WTC11 (cell line): ENCODE measurements around the gene SUPT3H. TPM values are rescaled to one million over a fixed set of nuclear protein-coding genes. Genes with fewer than 3 reads are reported as not detected.
"Not testable (repeated sequence)": the region's sequence is repeated elsewhere in the genome, so short reads cannot be mapped to it uniquely, and the experiment has no call there.

ENCODE experiments used
- ATAC-seq: fragments of 200-7000 bp; cut with Tn5 transposase; 2 replicates; pipeline ENCODE4 v1.10.0; 2021; ENCODE audit warnings: mild to moderate bottlenecking, moderate library complexity
- CTCF ChIA-PET: fragments of 300-600 bp; sonication (Branson Sonifier 250); formaldehyde crosslinking; loops from one replicate; lab custom pipeline; 2021; ENCODE audit warnings: antibody characterized with exemption; lab: Charles Lee
- POLR2A ChIA-PET: fragments of 350-600 bp; sonication (Branson Sonifier 250); formaldehyde crosslinking; loops from one replicate; lab custom pipeline; 2021; ENCODE audit warnings: antibody characterized with exemption; lab: Charles Lee
- DNase-seq: peaks from one replicate; pipeline ENCODE4 v3.0.0; 2021; ENCODE audit warnings: low spot score
- H3K27ac Mint-ChIP-seq: 2 replicates; pipeline ENCODE4 v1.8.0; 2021; ENCODE audit warnings: mixed read lengths
- H3K27me3 Mint-ChIP-seq: 2 replicates; pipeline ENCODE4 v1.8.0; 2021; ENCODE audit warnings: low read depth, mild to moderate bottlenecking, moderate library complexity, mixed read lengths
- H3K36me3 Mint-ChIP-seq: 2 replicates; pipeline ENCODE4 v1.8.0; 2021; ENCODE audit warnings: mixed read lengths
- H3K4me1 Mint-ChIP-seq: 2 replicates; pipeline ENCODE4 v1.8.0; 2022; ENCODE audit warnings: mixed read lengths
- H3K4me3 Mint-ChIP-seq: 2 replicates; pipeline ENCODE4 v1.8.0; 2021; ENCODE audit warnings: mild to moderate bottlenecking, moderate library complexity, mixed read lengths
- H3K9me3 Mint-ChIP-seq: 2 replicates; pipeline ENCODE4 v1.8.0; 2021; ENCODE audit warnings: mixed read lengths
- E2F4 ChIP-seq: sonication (generic); formaldehyde crosslinking; IDR thresholded peaks from 2 replicates; pipeline ENCODE4 v1.8.1; 2022; ENCODE audit warnings: low read depth, mild to moderate bottlenecking, moderate library complexity, missing genetic modification reagents, borderline replicate concordance
- FOXJ3 ChIP-seq: sonication (generic); formaldehyde crosslinking; IDR thresholded peaks from 2 replicates; pipeline ENCODE4 v1.9.0; 2021; ENCODE audit warnings: missing genetic modification reagents, mild to moderate bottlenecking, borderline replicate concordance
- FOXK1 ChIP-seq: sonication (generic); formaldehyde crosslinking; IDR thresholded peaks from 2 replicates; pipeline ENCODE4 v1.8.0; 2022; ENCODE audit warnings: mild to moderate bottlenecking, moderate library complexity, missing genetic modification reagents
- FOXP1 ChIP-seq: sonication (generic); formaldehyde crosslinking; IDR thresholded peaks from 2 replicates; pipeline ENCODE4 v1.8.0; 2022; ENCODE audit warnings: missing genetic modification reagents, mild to moderate bottlenecking, moderate library complexity, borderline replicate concordance
- IRF1 ChIP-seq: sonication (generic); formaldehyde crosslinking; IDR thresholded peaks from 2 replicates; pipeline ENCODE4 v1.8.0; 2023; ENCODE audit warnings: missing genetic modification reagents
- MLX ChIP-seq: sonication (generic); formaldehyde crosslinking; IDR thresholded peaks from 2 replicates; pipeline ENCODE4 v1.8.1; 2023; ENCODE audit warnings: mild to moderate bottlenecking, missing genetic modification reagents, moderate library complexity
- RORB ChIP-seq: fragments of 250-450 bp; sonication (Bioruptor Pico); IDR thresholded peaks from 2 replicates; pipeline ENCODE4 v1.9.0; 2021; ENCODE audit warnings: mild to moderate bottlenecking
- SP1 ChIP-seq: sonication (generic); formaldehyde crosslinking; conservative IDR thresholded peaks from 2 replicates; pipeline ENCODE4 v1.8.1; 2022; ENCODE audit warnings: missing genetic modification reagents
- TEAD4 ChIP-seq: sonication (generic); formaldehyde crosslinking; IDR thresholded peaks from 2 replicates; pipeline ENCODE4 v1.8.0; 2022; ENCODE audit warnings: mild to moderate bottlenecking, missing genetic modification reagents
- ZNF263 ChIP-seq: sonication (generic); formaldehyde crosslinking; IDR thresholded peaks from 2 replicates; pipeline ENCODE4 v1.8.1; 2022; ENCODE audit warnings: low read depth, mild to moderate bottlenecking, moderate library complexity, missing genetic modification reagents
- total RNA-seq: library from RNA; stranded (reverse); gene quantifications from 3 replicates; pipeline ENCODE4 v1.2.3, GENCODE V29; 2021
- TF ChIP-seq, protein P1 (sequence below): sonication (generic); formaldehyde crosslinking; IDR thresholded peaks from 2 replicates; pipeline ENCODE4 v1.8.0; 2022; ENCODE audit warnings: mild to moderate bottlenecking, missing genetic modification reagents
- TF ChIP-seq, protein P2 (sequence below): fragments of 250-450 bp; sonication (Bioruptor Pico); IDR thresholded peaks from 2 replicates; pipeline ENCODE4 v1.8.0; 2021; ENCODE audit warnings: mild to moderate bottlenecking
- TF ChIP-seq, protein P3 (sequence below): sonication (generic); formaldehyde crosslinking; IDR thresholded peaks from 2 replicates; pipeline ENCODE4 v1.8.0; 2022; ENCODE audit warnings: mild to moderate bottlenecking, missing genetic modification reagents

SUPT3H gene
- total RNA-seq, 1 experiment from 2014 or later = 15.3 TPM

DNA sequence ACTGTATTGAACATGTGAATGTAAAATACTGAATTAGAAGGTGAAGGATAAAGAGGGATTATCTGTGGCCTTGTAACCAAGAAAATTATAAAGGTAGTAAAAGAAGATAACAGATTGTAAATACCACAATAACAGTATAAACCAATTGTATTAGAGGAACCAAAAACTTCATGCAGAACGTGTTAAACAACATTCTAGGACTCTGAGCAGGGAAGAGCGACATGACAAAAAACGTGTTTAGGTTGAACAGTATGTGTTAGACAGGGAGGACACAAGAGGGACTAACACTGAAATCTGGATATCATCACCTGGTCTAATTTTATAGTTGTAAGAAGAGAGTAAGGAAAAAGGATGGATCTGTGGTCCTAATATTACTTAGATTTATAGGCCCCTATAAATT lies 308.6 kb downstream of the SUPT3H start:
- ChIA-PET POLR2A (no interaction called here), CTCF (no interaction called here)
- no peaks in the 10 kb centered on the region for H3K27me3 Mint-ChIP-seq
- H3K9me3 Mint-ChIP-seq = no peaks in the 10 kb centered on the region
- ATAC-seq (no peak), DNase-seq (no peak)
- peaks cover 8% of the 10 kb centered on the region for H3K4me1 Mint-ChIP-seq
- H3K27ac Mint-ChIP-seq = no peak overlapping the region
- H3K4me3 Mint-ChIP-seq = no peak overlapping the region
- no peak for TF ChIP-seq TEAD4 (CRISPR knock-in tag)
- TF ChIP-seq, protein P1, sequence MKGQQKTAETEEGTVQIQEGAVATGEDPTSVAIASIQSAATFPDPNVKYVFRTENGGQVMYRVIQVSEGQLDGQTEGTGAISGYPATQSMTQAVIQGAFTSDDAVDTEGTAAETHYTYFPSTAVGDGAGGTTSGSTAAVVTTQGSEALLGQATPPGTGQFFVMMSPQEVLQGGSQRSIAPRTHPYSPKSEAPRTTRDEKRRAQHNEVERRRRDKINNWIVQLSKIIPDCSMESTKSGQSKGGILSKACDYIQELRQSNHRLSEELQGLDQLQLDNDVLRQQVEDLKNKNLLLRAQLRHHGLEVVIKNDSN (CRISPR knock-in tag) = no peak
- TF ChIP-seq, protein P2, sequence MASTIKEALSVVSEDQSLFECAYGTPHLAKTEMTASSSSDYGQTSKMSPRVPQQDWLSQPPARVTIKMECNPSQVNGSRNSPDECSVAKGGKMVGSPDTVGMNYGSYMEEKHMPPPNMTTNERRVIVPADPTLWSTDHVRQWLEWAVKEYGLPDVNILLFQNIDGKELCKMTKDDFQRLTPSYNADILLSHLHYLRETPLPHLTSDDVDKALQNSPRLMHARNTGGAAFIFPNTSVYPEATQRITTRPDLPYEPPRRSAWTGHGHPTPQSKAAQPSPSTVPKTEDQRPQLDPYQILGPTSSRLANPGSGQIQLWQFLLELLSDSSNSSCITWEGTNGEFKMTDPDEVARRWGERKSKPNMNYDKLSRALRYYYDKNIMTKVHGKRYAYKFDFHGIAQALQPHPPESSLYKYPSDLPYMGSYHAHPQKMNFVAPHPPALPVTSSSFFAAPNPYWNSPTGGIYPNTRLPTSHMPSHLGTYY = no peak
- no peak for TF ChIP-seq FOXJ3 (CRISPR knock-in tag)
- no peak for TF ChIP-seq MLX (CRISPR knock-in tag)
- H3K36me3 Mint-ChIP-seq = no peaks in the 10 kb centered on the region

DNA sequence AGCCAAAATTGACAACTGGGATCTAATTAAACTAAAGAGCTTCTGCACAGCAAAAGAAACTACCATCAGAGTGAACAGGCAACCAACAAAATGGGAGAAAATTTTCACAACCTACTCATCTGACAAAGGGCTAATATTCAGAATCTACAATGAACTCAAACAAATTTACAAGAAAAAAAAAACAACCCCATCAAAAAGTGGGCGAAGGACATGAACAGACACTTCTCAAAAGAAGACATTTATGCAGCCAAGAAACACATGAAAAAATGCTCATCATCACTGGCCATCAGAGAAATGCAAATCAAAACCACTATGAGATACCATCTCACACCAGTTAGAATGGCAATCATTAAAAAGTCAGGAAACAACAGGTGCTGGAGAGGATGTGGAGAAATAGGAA lies 310.3 kb downstream of the SUPT3H start:
- H3K4me1 Mint-ChIP-seq, H3K27ac Mint-ChIP-seq, DNase-seq, H3K36me3 Mint-ChIP-seq, CTCF ChIA-PET, H3K27me3 Mint-ChIP-seq, H3K4me3 Mint-ChIP-seq, POLR2A ChIA-PET, H3K9me3 Mint-ChIP-seq, ATAC-seq: not testable (repeated sequence)

DNA sequence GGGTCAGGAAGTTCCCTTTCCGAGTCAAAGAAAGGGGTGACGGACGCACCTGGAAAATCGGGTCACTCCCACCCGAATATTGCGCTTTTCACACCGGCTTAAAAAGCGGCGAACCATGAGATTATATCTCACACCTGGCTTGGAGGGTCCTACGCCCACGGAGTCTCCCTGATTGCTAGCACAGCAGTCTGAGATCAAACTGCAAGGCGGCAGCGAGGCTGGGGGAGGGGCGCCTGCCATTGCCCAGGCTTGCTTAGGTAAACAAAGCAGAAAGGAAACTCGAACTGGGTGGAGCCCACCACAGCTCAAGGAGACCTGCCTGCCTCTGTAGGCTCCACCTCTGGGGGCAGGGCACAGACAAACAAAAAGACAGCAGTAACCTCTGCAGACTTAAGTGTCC lies 315.1 kb downstream of the SUPT3H start:
- peak; percentile 52 for DNase-seq
- H3K36me3 Mint-ChIP-seq = peaks cover 12% of the 10 kb centered on the region
- H3K4me1 Mint-ChIP-seq, CTCF ChIA-PET: not testable (repeated sequence)
- peak; percentile 27; the same call in 1 of the 2 replicates for TF ChIP-seq FOXP1 (CRISPR knock-in tag)
- TF ChIP-seq, all 79 proteins: peak for 1; not testable (repeated sequence) for 78
- H3K27ac Mint-ChIP-seq, POLR2A ChIA-PET, H3K27me3 Mint-ChIP-seq, ATAC-seq: not testable (repeated sequence)
- Mint-ChIP-seq H3K4me3 (peak overlapping the region; percentile 64), H3K9me3 (peaks cover 18% of the 10 kb centered on the region)

DNA sequence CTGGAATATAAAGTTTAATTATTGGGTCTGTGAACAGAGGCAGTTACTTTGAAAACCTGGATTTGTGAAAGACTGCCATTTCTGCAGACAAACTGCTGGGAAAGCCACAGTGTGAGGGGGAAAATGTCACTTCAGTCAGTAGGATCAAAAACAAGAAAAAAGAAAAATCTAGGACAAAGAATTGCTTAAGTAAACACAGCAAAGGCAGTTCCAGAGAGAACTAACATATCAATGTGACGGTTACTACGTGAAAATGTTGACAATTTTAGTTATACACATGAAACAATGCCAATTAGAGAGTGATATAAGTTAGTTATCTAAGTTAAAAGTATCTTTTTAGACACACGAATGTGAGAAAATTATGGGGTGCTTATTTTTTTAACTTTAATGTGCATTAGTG lies 320.0 kb downstream of the SUPT3H start:
- DNase-seq (no peak), ATAC-seq (no peak)
- peaks cover 18% of the 10 kb centered on the region for H3K9me3 Mint-ChIP-seq
- peaks cover 22% of the 10 kb centered on the region for H3K4me1 Mint-ChIP-seq
- H3K36me3 Mint-ChIP-seq = peaks cover 12% of the 10 kb centered on the region
- no peak overlapping the region for H3K4me3 Mint-ChIP-seq
- TF ChIP-seq RORB (CRISPR knock-in tag) = no peak
- TF ChIP-seq, protein P3, sequence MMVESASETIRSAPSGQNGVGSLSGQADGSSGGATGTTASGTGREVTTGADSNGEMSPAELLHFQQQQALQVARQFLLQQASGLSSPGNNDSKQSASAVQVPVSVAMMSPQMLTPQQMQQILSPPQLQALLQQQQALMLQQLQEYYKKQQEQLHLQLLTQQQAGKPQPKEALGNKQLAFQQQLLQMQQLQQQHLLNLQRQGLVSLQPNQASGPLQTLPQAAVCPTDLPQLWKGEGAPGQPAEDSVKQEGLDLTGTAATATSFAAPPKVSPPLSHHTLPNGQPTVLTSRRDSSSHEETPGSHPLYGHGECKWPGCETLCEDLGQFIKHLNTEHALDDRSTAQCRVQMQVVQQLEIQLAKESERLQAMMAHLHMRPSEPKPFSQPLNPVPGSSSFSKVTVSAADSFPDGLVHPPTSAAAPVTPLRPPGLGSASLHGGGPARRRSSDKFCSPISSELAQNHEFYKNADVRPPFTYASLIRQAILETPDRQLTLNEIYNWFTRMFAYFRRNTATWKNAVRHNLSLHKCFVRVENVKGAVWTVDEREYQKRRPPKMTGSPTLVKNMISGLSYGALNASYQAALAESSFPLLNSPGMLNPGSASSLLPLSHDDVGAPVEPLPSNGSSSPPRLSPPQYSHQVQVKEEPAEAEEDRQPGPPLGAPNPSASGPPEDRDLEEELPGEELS (CRISPR knock-in tag) = no peak
- no peak for TF ChIP-seq E2F4 (CRISPR knock-in tag)
- no peak for TF ChIP-seq SP1 (CRISPR knock-in tag)
- TF ChIP-seq ZNF263 (CRISPR knock-in tag) = no peak
- TF ChIP-seq IRF1 (CRISPR knock-in tag) = no peak
- no peak for TF ChIP-seq FOXK1 (CRISPR knock-in tag)
- no peaks in the 10 kb centered on the region for H3K27me3 Mint-ChIP-seq
- H3K27ac Mint-ChIP-seq = no peak overlapping the region; the same call in 1 of the 2 replicates
- ChIA-PET CTCF (no interaction called here), POLR2A (no interaction called here)
